ENCODE measurements around the gene CDH23.

The CDH23 gene

DNA sequence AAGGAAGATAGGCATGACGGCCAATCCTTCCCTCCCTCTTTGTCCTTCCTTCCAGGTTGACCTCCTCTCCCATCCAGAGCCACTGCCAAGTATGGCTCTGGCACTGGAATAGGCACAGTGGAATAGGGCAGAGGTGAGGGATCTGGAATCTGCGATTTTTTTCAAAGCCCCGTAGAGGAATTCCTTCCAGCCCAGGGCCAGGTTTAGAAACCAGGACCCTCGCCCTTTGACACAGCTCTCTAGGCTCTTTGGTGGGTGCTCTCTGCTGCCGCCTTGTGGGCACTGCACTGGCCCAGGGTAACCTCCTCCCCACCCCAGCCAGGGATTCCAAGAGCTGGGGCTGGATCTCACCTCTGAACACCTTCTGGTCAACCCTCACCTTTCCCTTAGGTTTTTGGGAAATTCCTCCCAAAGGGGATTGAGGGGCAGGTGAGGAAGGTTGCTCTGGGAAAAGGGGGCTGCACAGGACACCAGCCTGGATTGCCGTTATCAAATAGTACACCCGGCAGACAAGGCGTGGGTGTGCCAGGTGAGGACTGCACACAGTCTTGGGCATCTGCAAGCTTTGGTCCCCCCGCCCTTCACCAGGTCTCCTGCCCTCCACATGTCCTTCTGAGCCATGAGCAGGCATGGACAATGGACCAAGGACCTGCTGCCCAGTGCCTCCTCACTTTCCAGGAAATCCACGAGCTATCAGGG is 300.1 kb downstream of the CDH23 start:
- peak; percentile 71 for DNase-seq

DNA sequence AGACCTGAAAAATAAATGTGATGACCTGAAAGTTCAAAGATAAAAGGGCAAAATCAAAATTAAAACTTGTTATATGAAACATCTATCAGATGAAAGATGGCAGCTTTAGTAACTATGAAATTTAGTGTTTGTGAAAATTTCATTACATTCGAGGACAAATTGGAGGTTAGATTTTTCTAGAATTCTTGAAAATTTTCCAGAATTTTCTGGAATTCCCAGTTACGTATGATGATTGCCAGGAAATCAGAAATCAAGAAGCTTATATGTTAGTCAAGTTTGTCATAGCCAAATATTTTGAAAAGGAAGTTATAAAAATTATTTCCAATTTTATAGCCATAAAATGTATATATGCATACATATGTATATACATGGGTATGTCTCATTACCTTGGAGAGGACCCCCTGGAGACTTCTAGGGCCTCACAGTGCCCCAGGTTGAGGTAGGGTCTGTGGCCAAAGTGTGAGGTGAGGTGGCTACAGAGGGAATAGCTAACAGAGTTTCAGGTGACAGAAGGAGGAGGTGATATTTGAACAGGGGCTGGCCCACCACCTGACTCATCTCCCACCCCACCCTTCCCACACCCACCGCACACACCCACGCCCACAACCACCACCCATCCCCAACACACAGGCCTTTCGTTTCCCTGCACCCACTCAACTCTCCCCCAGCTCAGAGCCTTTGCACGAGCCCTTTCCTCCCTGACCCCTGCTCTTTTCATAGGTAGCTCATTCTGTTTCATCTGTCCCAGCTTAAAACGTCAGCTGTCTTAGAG is 301.4 kb downstream of the CDH23 start:
- DNase-seq = peak; percentile 33

DNA sequence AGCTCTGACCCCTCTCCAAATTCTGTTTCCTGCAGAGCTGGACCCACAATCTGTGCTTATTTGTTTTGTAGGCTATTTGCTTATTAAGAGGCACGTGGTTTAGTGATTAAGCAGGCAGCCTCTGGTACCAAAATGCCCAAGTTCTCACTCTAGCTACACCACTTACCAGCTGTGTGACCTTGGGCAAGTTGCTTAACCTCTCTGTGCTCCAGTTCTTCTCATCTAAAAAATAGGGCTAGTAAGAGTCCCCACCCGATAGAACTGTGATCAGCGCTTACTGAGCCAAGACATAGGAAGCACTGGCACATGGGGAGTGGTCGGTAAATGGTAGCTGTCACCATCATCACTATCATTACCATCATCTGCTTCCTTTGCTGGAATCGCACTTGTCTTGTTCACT is 302.0 kb downstream of the CDH23 start:
- DNase-seq = no peak

DNA sequence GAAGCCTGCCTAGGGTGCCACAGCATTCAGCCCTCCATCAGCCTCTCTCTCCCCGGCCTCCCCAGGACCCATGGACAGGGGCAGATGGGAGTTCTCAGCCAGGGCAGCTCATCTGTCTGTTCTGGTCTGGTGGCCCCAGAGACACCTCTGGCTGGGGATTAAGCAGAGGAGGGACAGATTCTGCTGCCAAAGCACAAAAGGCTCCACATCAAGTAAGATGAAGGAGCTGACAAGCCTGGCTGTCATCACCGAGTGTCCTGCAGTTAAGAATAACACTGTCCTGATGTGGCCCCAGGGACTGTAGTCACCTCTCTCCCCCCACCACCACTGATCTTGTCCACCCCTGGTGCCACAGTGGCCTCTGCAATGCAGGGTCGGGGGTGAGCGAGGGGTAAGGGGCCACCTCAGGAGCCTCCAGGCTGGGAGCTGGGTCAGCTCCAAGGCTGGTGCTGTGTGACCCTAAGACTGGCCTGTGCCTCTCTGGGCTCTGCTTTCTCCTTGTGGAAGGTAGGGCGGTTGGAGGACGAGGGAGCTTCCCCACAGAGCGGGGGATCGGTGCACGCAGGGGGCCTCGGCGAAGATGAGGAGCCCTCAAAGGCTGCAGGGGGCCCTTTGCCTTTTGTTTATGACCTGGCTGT is 304.1 kb downstream of the CDH23 start:
- no peak for DNase-seq

DNA sequence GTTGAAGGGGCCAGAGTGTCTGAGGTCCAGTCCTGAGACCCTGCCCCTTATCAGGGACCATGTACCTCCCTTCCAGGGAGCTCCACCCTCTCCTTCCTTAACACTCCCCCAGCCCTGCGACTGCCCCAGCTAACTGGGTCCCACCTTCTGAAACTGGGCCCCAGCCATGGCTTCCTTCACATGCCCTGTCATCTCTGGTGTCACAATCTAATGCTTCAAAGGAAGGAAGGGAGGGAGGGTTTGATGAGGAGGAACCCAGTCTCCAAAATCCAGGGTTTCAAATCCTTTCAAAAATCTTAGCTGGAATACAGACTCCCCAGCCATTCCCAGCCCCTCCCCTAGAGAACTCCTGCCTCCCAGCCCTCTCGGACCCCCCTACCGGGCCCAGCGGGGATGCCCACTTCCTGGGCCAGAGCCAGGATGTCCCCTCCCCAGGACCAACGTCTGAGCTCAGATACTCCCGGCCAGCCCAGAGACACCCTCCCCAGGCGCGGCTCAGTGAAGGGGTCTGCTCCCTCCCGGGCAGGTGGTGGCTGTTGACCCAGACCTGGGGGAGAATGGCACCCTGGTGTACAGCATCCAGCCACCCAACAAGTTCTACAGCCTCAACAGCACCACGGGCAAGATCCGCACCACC is 304.9 kb downstream of the CDH23 start:
- DNase-seq = no peak

DNA sequence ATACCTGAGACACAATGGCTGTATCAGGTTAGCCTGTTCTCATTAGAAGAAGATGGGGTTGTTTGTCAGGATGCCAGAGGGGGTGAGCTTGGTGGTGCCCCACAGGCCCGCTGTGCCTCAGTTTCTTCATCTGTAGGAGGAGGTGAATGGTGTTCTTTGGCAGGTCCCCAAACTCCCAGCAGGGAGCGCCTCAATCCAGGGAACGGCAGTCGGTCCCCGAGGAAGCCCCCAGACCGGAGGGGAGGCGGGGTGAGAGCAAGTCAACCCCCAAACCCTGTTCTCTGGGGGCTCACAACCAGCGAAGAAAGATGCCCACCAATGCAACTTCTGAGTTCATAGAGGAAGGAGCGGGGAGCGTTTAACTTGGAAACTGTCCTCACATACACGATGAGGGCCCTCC is 306.9 kb downstream of the CDH23 start:
- DNase-seq = no peak

DNA sequence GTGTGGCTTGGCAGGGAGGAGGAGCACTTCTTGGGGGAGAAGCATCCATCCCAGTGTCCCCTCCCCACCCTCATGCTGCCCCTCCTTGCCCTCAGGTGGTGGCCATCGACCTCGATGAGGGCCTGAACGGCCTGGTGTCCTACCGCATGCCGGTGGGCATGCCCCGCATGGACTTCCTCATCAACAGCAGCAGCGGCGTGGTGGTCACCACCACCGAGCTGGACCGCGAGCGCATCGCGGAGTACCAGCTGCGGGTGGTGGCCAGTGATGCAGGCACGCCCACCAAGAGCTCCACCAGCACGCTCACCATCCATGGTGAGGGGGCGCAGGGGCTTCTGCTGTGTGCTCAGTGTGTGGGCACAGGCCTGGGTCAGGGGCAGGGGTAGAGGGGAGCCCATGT is 308.1 kb downstream of the CDH23 start:
- DNase-seq = no peak

DNA sequence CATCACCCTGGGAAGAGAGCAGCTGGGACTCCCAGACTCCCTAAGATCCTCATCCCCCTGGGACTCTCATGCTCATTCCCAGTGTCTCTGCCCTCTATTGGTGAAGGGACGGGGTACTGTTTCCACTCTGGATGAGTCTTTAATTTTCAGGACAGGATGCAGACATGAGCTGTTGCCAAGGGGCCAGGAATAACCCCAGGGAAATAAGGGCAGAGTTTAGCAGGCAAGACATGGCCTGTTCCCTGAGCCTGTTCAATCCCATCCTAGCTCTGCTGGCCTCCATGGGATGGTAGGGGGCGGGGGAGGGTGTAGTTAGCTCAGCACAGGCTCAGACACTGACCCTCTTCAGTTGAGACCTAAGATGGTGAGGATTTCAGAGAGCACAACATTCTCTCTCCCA is 308.9 kb downstream of the CDH23 start:
- no peak for DNase-seq

DNA sequence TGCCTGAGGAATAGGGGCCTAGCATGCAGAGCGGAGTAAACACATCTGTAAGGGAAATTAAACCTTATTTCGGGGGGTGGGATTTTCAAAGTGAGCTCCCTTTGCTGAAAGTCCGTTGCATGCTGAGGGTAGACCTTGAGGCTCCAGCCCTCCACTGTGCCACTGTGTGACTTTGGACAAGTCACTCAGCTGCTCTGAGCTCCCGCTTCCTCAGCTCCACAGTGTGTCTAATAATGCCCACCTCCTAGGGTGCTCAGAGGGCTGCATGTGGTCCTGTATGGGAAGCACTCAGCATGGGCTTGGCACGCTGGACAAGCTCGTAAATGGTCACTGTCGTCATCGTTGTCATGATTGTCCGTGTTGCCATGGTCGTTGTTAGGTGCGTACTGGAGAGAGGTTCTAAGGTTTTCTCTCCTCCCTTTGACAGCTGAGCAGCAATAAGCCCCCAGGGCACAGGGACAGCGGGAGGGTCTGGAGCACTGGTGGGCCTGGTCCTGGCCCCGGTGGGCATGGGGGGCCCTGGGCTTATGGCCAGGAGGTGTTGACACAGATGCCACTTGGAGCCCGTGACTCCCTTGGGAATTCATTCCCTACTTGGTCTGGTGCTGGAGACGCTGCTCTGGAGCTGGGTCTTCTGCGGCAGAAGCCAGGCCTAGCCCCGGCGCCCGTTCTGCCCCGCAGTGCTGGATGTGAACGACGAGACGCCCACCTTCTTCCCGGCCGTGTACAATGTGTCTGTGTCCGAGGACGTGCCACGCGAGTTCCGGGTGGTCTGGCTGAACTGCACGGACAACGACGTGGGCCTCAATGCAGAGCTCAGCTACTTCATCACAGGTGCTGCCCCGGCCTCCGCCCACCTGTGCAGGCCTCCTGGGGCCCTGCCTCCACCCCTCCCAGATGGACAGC is 309.7 kb downstream of the CDH23 start:
- no peak for DNase-seq

DNA sequence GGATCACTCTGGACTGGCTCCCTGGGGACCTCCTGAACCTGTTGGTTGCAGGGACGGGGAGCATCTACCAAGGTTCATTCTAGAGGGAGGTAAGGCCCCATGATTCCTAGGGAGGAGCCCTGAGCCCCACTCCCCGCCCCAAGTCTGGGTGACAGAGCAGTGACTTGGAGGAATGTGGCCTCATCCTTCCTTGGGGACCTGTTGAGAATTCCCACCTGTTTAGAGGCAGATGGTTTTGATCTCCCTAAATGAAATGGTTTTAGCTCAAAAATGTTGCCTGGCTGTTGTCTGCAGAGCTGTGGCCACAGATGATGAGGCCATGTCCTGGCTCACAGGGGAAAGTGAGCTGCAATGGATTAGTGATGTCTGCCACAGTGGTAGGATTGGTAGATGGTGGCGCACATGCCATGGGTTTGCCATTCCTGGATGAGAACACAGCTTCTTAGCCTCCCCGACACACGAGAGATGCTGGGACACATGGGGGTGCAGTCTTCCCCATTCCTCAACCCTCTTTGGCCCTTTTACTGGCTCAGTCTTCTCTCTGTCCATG is 310.6 kb downstream of the CDH23 start:
- no peak for DNase-seq

DNA sequence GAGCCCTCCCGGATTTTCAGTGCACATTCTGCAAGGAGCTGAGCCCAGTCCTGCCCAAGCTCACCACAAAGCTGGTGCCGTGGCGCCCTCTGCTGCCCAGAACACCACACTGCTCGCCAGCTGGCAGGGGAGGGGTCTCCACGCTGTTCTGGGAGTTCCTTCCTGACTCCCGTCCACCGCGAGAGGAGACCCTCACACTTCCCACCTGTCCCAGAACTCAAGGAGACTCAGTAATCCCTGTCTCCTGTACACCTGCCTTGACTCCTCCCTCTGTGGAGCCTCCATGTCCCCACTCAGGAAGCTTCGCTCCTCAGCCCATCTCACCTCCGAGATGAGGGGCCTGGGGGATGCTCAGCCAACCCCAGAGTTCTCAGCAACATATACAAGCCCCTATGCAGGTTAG is 311.6 kb downstream of the CDH23 start:
- DNase-seq = peak; percentile 71

DNA sequence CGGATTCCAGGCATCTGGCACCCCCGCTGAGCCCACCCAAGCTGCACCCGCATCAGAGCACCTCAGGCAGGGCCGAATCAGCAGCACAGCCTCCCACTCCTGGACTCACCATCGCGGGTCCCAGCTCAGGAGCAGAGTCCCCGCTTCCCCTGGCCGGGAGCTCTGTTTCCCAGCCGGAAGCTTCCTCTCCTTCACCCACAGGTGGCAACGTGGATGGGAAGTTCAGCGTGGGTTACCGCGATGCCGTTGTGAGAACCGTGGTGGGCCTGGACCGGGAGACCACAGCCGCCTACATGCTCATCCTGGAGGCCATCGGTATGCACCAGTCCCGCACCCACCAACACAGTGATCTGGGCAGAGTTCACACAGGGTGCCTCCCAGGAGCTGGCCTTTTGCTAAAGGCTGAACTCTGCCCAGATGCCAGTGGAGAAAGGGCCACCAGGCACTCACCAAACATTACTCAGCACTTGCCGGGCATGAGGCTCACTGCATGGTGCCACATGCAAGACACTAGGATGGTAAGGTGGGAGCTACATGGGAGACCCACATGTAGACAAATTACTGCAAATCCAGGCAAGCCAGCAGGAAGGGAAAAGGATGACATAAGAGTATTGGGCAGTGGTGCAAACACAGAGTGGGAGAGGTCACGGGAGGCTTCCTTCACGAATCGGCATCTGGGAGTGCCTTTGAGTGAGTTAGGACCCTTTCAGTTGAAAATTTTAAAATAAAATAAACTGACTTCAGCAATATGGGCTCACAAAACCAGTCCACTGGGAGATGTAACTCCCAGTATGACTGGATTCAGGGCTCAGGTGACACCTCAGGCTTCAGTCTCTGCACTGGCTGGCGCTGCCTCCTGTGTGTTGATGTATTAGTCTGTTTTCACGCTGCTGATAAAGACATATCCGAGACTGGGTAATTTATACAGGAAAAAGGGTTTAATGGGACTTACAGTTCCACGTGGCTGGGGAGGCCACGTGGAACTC is 312.5 kb downstream of the CDH23 start:
- DNase-seq = no peak

DNA sequence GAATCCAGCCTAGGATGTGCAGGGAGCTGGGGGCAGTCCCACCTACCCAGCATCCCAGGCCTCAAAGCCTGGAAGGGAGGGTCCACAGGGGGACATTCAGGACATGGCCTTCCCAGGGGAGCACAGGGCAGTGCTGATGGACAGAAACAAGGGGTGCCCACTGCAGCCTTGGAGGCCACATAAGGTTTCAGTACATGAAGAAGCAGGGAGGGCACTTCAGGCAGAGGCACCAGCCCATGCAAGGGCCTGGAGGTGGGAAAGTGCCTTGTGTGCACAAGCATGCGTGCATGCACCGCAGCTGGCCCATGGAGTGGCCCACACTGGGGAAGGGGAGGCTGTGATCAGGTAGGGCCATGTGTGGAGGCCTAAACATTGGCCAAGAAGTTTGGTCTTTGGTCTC is 313.8 kb downstream of the CDH23 start:
- no peak for DNase-seq

DNA sequence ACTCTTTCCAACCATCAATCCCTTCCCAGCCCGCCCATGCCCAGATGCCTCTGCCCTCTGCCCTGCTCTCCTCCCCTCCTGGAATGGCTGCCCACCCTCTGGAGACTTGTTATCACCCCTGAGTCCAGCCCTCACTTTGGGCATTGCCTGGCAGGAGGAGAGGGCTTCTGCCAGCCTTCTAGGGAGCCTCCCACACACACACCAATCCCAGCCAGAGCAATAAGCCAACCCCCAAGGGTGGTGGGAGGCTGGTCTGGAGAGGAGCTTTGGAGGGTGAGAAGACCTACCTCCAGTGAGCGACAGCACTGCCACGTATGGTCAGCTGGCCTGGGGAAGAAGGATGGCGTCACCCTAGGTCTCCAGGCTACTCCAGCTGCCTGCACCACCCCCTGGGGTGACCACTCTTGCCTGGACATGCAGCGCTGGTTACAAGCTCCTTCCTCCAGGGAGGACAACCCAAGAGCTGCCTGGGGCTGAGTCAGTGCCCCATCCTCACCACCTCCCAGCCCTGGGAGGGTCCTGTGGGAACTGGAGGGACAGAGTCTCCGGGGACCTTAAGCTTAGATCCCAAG is 314.4 kb downstream of the CDH23 start:
- DNase-seq = no peak

DNA sequence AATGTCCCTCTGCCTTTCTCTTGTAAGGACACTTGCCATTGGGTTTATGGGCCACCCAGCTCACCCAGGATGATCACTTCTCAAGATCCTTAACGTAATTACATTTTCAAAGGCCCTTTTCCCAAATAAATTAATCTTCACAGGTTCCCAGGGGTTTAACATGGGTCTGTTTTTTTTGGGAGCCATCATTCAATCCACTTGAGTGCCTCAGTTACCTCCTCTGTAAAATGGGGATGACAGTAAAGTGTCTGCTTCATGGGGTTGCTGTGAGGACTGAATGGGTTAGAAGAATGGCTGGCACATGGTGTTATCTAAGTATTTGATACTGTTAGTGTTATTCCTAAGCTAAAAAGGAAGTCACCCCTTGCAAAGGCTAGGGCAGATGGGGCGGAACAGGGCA is 315.4 kb downstream of the CDH23 start:
- DNase-seq = no peak

DNA sequence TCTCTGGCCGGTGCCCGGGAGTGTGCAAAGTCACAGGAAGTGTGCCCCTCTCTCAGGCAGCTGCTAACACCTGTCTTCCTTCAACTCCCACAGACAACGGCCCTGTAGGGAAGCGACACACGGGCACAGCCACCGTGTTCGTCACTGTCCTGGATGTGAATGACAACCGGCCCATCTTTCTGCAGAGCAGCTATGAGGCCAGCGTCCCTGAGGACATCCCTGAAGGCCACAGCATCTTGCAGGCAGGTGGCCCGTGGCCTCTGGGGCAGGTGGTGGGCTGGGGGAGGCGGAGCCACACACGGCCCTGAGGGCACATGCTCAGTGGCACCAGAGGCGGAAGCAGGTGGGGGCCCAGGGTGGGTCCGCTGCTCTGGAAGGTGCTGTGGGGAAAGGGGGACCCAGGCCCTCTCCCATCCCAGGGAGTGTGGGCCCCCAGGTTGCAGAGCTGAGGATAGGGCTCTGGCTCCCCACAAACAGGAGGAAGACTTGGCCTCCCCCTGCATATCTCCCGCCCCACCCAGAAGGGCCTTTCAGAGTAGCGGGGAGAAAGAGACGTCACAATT is 315.9 kb downstream of the CDH23 start:
- no peak for DNase-seq

DNA sequence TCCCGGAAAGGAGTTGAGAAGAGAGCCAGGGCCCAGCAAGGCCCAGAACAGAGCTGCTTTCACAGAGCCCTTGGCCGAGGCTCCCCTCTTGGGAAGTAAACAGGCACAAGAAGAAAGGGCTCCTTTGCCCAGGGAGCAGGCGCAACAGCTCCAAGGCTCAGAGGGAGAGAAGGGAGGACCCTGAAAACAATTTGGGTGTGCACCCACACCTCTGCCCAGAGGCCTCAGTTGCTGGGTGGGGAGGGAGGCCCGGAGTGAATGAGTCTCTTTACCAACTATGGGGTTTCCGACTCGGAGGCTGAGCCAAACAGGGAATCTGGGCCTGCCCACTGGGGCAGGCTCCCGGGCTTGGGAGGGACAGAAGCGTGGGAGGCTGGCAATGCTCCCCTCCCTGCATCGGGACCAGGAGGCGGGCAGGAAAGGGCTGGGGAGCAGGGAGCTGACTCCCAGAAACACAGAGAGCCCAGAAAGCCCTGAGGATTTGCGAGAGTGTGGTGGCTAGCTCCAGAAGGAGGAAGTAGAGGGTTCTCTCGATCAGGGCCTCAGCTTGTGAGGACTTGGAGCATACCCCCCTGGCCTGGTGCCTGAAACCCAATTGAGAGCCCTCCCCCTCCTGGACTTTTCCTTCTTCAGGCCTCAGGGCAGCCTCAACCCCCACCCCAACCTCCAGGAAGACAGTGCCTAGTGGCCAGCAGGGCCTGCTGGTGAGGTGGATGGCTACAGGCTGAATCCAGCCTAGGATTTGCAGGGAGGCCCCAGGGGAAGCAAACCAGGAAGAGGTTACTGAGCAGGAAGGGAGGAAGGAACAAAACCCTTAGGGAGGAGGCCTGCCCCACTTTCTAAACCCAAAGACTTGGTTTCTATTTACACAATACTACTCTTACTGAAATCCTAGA is 316.7 kb downstream of the CDH23 start:
- DNase-seq = no peak

DNA sequence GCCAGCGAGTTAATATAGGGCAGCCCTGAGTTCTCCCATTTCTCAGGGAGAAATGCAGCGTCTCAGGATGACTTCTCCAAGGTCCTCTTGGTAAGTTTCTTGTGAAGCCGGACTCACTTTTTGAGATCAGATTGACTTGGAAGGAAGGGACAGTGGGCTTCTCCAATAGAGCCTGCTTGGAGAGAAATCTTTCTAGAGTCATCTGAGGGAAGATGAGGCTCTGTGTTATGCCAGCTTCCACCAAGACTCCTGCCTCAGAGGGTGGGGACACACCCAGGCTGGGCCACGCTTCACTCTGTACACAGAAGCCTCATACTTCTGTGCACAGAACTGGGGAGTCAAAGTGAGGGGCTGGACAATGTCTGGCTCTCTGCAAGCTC is 317.3 kb downstream of the CDH23 start:
- DNase-seq = no peak

DNA sequence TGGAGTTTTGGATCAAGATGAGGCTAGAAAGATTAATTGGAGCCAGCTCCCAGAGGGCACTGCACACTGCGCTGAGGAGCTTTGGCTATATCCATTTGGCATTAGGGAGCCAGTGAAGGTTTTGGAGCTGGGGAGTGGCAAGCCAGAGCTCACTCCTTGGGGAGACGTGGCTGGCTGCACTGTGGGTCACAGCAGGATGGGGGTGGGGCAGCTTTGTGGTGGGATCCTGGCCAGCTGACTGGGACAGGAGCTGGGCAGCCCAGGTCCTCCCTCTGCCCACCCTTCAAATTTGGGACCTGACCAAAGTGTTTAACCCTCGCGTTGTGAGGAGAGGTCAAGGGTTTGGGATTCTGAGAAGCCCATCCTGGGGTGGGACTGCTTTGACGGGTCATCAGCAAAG is 317.9 kb downstream of the CDH23 start:
- DNase-seq = no peak

All from stimulated activated CD4-positive, alpha-beta T cell treated with anti-CD3 and anti-CD28 coated beads, Interleukin-12 subunit alpha, Interleukin-12 subunit beta, amount 100 ng/mL, for 4 hours (primary cell).